NCI-H2171 treated with DMSO at 0.1 percent for 48 hours (cell line): ENCODE results near the gene C14orf93.
A peak's percentile ranks its signal among the peaks of the same experiment; 100 is the strongest.

Experiments used
- DNase-seq: peaks from one replicate; lab custom pipeline; 2025; lab: John Stamatoyannopoulos, UW

C14orf93 gene

DNA sequence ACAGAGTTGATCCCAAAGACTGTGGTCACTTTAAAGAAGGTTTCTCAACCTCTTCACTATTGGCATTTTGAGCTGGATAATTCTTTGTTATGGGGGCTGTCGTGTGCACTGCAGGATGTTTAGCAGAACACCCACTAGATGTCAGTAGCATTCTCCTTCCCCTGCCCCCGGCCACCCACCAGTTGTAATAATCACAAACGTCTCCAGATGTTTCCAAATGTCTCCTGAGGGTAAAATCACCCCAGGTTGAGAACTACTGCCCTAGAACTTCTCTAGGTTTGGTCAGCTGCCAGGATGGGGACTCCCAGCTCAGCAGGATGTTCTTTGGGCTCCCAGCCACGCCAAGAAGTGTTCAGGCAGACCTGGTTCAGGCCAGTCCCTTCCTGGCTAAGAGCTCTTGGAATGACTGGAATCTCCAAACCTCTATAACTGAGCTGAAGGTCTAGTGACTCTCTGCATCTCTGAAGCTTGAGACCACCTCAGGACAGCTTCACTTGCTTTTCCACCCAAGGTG is 15.1 kb downstream of the C14orf93 start:
- peak; percentile 90 for DNase-seq

DNA sequence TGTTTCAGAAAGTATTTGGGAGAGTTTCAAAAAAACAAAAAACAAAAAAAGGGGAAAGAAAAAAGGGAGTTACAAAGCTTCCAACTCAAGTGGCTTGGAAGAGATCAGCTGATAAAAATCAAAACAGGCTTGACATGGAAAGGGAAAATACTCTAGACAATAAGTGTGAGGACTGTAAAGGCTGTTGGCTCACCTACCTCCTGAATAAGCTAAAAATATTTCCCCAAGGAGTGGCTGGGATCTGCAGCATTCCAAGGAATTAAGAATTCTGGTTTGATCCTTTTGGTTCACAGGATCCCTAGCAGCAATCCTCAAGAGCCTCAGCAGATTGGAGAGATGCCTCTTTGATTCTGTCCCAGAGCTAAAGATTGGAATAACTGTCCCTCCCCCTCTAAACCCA is 16.4 kb downstream of the C14orf93 start:
- no peak for DNase-seq

GRCh38 chr14:22991852-22992251 is 18.1 kb downstream of the C14orf93 start:
- DNase-seq = no peak

- DNase-seq = no peak
Observed at GRCh38 chr14:22987291-22987690, 22.7 kb downstream of the C14orf93 start.

- peak; percentile 95 for DNase-seq
Observed at GRCh38 chr14:22986508-22987054, 23.4 kb downstream of the C14orf93 start.

DNA sequence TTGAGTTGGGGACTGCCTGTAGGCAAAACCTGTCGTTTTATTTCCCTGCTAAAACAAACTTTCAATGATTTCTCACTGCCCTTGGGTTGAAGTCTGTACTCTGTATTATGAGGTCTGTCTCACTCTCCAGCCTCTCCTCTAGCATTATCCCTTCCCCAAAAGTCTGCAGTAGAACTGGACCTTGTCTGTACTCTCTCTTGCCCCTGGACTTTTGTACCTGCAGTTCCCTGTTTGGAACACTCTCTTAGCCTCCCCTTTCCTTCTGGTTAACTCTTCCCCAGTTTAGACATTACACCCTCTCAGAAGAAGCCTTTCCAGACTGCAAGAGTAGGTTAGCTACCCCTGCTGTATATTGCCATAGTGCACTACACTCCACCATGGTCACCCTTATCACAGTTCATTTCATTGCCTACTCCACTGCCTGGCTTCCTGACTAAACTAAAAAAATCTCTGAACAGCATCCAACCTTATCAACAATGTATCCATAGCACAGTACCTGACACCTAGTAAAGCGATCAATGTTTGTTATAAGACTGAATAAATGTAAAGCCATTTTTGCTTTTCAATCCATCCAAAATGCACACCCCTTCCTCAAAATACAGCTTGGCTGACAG is 23.9 kb downstream of the C14orf93 start:
- no peak for DNase-seq

- DNase-seq = no peak
Observed at GRCh38 chr14:22984959-22985658, 24.8 kb downstream of the C14orf93 start.

- DNase-seq = peak; percentile 83
Observed at GRCh38 chr14:22982477-22983245, 27.3 kb downstream of the C14orf93 start, which contains the start of gene AJUBA. Gene AJUBA, minus strand, starts transcription at chr14:22982551. Its CDS starts 285 bp downstream, at chr14:22982266.

DNA sequence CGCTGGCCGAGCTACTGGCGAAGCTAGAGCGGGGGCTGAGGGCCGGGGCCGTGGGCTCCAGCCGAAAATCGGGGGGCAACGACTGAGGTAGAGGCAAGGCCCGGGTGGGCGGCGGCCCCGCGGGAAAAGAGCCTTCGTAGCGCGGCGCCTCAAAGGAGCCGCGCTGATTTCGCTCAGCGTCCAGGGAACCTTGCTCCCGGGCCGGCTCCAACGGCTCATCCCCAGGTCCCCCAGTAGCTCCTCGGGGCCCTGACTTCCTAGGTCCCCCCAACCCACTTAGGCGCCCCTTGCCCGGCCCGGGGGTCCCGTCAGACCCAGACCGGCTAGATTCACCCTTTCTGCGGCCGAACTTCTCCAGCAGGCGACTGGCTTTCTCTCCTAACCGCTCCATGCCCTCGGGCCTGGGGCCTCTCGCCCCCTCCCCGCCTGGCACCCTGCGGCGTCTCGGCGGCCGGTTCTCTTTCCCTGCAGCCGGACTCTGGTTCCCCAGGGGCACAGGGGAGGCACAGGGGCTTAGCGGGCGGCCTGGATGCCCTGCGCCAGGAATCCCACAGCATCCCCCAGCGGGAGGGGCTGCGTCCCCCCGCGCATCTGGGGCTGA is 28.0 kb downstream of the C14orf93 start:
- no peak for DNase-seq

DNA sequence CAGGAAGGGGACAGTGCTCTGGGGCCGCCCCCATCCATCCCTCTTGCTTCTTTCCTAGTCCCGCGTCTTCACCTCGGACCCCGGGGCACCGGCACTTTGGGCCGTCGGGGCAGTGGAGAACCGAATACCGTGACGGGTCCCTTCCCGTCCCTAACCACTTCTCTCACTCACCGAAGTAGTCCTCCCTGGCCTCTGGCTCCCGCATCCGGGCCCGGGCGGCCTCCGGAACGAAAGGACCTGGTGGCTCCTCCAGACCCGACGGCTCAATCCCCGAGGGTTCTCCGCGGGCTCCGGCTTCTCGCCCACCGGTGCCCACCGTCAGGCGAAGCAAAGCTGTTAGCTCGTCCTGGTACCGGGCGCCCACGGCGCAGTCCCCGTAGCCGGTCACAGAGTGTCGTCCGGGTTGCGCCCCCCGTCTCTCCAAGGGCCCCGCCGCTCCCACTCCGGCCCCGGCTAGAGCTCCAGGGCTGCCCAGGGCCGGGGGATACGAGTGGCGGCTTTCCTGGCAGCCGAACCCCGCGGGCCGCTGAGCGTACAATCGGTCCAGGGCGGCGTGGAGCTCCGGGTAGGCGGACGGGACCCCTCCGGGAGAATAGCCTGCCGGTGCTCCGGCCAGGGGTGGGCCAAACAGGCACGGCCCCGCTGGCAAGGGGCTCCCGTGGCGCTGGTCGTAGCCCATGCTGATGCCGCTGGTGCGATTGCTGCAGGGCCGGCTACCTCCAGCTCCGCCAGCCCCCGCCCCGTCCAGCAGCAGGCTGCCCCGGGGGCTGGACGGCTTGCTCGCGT is 28.7 kb downstream of the C14orf93 start:
- DNase-seq = no peak

DNA sequence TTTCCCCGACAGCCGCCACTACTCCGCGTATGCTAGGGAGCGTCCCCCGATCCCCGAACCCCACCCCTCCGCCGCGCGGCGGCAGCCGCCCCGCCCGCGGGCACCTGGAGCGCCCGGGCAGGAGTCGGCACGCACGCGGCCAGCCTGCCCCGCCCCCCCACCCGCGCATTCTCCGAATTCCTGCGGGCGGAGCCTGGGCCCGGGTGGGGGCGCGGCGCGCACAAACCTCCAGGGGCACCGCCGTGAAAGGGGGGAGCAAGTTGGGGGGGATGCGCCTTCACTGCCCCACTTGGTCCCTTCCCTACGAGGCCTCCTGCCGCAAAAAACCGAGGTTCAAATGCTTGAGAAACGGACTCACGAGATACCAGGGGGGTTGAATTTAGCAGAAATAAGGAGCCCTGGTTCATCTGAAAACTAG is 29.3 kb downstream of the C14orf93 start:
- no peak for DNase-seq

DNA sequence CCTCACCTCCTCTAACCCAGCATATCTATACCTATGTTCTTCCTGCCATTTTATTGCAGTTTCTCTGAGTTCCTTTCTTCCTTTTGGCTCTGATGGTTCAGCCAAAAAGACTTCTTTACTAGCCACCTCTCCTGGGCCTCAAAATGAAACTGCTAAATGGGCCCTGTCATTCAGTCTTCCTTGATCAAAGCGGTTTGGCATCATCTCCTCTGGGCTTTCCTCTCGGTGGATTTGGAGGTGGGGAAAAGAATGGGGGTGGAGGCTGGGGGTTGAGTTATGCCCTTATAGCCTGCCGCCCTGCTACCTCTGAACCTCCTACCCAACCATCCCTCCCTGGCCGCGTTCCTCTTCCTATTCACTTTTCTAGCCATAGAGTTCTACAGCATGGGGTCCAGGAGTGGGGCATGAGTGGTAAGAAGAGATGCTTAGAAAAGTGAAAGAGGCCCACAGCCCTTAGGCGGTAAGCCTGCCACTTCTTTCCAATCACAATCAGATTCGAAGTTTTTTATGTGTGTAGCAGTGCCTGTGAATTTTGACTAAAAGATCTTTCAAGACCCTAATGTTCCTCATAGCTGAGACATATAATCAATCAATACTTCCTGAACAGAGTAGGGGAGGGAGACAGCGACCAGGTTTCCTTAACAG is 30.1 kb downstream of the C14orf93 start:
- no peak for DNase-seq

DNA sequence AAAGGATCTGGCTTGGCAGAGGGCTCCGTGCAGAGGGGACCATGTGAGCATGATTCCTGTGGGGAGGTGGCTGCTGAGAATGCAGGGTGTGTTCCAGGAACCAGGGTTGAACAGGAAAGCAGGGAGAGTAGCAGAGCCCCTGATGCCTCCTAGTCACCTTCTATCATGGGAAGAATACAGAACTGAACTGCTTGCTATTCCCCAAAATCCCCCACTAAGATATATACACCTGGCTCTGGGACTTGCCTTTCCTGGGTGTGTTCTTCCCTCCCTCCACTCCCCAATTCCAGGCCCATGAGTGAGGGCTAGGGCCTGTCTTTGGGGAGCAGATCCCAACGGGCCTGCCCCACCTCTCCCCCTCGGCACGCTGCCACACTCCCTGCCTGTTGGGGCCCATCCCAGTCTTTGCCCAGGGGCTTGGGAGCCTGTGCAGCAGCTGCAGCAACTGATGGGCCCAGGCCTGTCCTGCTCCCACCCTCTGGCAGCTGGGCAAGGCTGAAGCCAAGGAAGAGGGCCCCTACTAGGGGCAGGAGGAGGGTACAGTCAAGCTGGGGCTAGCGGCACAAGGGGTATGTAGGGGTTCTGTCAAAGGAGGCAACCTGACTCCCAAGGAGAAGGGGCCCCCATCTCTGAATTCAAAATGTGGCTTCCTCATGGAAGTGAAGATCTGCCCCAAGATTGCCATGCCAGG is 30.8 kb downstream of the C14orf93 start:
- DNase-seq = peak; percentile 94

GRCh38 chr14:22978487-22978837 is 31.5 kb downstream of the C14orf93 start:
- DNase-seq = no peak

- DNase-seq = peak; percentile 61
Observed at GRCh38 chr14:22977684-22978486, 32.1 kb downstream of the C14orf93 start.

DNA sequence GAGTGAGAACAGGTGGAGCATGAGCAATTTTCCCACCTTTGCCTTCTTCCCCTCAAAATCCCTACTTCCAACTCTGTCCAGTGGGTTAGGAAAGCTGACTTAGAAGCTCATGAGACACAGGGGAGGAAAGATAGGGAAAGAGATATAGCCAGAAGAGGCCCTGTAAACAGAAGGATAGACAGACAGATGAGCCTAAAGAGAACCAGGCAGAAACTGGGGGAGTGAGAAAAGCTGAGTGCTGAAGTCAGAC is 32.6 kb downstream of the C14orf93 start:
- peak; percentile 53 for DNase-seq

DNA sequence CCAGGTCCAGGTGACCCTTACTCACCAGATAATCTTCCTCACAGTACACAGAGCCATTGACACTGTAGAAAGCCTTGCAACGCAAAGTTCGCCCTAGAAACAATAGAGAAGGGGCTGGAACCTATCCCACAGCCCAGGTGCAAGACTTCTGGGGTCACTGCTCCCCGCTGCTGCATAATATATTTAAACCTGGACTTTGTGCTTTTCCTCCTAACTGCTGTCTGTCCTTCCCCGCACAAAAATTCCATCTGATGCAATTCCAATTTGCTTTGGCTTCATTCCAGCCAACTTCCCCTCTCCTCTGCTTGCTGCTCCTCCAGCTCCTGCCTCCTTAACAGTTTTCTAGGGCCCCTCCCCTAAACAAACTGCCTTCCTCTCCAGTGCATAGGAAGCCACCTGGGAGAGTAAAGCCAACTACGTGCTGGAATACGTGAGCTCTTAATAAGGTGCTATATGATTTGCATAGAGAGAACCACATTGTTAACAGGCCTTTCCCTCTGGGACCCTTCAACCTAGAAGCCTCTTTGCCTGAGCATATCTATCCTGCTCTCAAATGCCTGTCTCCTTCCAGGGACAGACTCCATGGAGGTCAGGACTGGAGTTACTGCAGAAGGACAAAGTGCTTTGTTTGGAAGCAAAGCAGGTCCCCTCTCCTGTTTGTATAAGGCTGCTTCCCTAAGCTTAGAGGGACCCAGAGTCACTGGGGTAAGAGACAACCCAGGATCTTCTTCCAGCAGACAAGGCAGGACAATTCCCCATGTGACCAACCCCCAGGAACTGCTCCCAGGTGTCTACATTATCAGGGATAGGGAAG is 33.1 kb downstream of the C14orf93 start:
- peak; percentile 94 for DNase-seq

DNA sequence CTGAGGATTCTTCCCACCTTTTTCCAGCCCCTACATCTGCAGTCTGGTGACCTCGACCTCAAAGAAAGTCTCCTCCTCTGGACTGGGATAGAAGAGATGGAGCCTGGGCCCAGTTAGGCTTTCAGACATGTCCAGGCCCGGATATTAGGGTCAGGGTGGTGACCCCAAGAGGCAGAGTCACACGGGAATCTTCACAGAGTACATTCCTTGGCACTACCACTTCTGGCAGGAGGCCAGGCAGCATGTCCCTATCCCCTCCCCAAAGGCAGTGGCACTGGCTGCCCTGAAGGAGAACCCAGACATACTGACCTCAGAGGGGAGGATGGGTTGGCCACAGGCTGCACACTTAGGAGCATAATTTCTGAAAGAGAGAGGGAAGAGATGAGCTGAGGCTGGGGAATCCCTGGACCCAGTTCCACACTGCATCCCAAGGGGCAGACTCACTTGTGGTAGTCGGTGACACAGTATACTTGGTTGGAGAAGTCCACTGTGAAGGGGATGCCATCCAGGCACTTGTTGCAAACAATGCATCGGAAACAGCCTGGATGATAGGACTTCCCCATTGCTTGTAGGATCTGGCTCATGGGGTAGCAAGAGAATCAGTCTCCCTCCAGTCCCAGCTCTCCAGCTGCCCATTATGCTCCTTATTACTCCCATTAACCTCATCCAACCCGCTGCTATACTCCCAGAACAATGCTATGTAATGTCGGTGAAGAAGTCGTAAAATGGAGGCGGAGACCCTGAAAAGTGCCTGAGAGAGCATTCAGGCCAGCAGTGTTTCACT is 35.2 kb downstream of the C14orf93 start:
- DNase-seq = no peak
